Endothelial cell of umbilical vein (primary cell): ENCODE results near the gene PTN. TPM values are rescaled to one million over a fixed set of nuclear protein-coding genes. Genes with fewer than 3 reads are reported as not detected.
"Not testable (repeated sequence)": the region's sequence is repeated elsewhere in the genome, so short reads cannot be mapped to it uniquely, and the experiment has no call there.

Experiments
- BruUV-seq: library from RNA; stranded (reverse); fragments of 400-500 nt; replicated peaks from 2 replicates; lab custom pipeline; 2021; lab: Mats Ljungman, UMichigan
- CTCF ChIA-PET: fragments of 300-600, 350-600 bp; sonication (Branson Sonifier 250); formaldehyde crosslinking; loops from one replicate; lab custom pipeline; 2021; ENCODE audit warnings: antibody characterized with exemption, inconsistent platforms; lab: Charles Lee
- POLR2A ChIA-PET: fragments of 300-600, 350-600 bp; sonication (Branson Sonifier 250); formaldehyde crosslinking; loops from one replicate; lab custom pipeline; 2021; ENCODE audit warnings: antibody characterized with exemption, inconsistent platforms; lab: Charles Lee
- DNase-seq: peaks from one replicate; pipeline ENCODE4 v3.0.0-alpha.2; 2011; ENCODE audit warnings: low read depth, low spot score
- FAIRE-seq: peaks from 2 replicates; lab custom pipeline; 2011; peaks lifted over from hg19 to GRCh38; lab: Jason Lieb, UNC
- H2AFZ ChIP-seq: 2 replicates; pipeline ENCODE4 v1.6.0; 2012; ENCODE audit warnings: low read depth, low read length, control low read depth, inconsistent platforms
- H3K27ac ChIP-seq: 2 replicates; pipeline ENCODE4 v1.5.1; 2011; ENCODE audit warnings: low read depth, mild to moderate bottlenecking, control low read depth, low read length, moderate library complexity; ENCODE audit not compliant: insufficient read depth
- H3K27me3 ChIP-seq, 2 experiments: 2 replicates each; pipeline versions ENCODE4 v1.6.0 to v1.6.1; 2011; ENCODE audit warnings: low read length in 2 of 2, mixed read lengths in 1 of 2; ENCODE audit not compliant: control insufficient read depth in 2 of 2, insufficient read depth in 2 of 2
- H3K36me3 ChIP-seq, 2 experiments: 2 replicates in 1 of 2; 3 replicates in 1 of 2; pipeline ENCODE4 v1.5.1; 2011; ENCODE audit warnings: low read length in 2 of 2, mild to moderate bottlenecking in 1 of 2, moderate library complexity in 1 of 2; ENCODE audit not compliant: control insufficient read depth in 2 of 2, insufficient read depth in 2 of 2; ENCODE audit errors: extremely low read depth in 1 of 2
- H3K4me1 ChIP-seq: 3 replicates; pipeline ENCODE4 v1.5.1; 2011; ENCODE audit warnings: mild to moderate bottlenecking, low read length; ENCODE audit not compliant: control insufficient read depth, insufficient read depth; ENCODE audit errors: extremely low read depth
- H3K4me2 ChIP-seq: 2 replicates; pipeline ENCODE4 v1.6.1; 2011; ENCODE audit warnings: low read length, control low read depth, mixed read lengths; ENCODE audit not compliant: insufficient read depth
- H3K4me3 ChIP-seq, 3 experiments: fragments of 200-600 bp in 1 of 3; sonication (generic), shearing (Covaris generic) in 1 of 3; replicated peaks in 1 of 3; 2 replicates each; pipeline ENCODE4 v1.5.1; 2011 to 2016; ENCODE audit warnings: control low read depth in 3 of 3, low read length in 3 of 3, mild to moderate bottlenecking in 2 of 3, inconsistent platforms in 1 of 3, low read depth in 1 of 3, moderate library complexity in 1 of 3; ENCODE audit not compliant: insufficient read depth in 1 of 3
- H3K79me2 ChIP-seq: 2 replicates; pipeline ENCODE4 v1.6.0; 2012; ENCODE audit warnings: low read length, inconsistent platforms; ENCODE audit not compliant: control insufficient read depth, insufficient read depth
- H3K9ac ChIP-seq: replicated peaks from 2 replicates; pipeline ENCODE3; 2011; ENCODE audit warnings: low read length, control low read depth; ENCODE audit not compliant: insufficient read depth; ENCODE audit errors: extremely low read depth
- H3K9me1 ChIP-seq: replicated peaks from 3 replicates; pipeline ENCODE4 v1.6.0; 2011; ENCODE audit warnings: mild to moderate bottlenecking, low read length; ENCODE audit not compliant: control insufficient read depth, insufficient read depth; ENCODE audit errors: extremely low read depth
- H3K9me3 ChIP-seq: replicated peaks from 2 replicates; pipeline ENCODE4 v1.5.1; 2012; ENCODE audit warnings: low read length, inconsistent platforms; ENCODE audit not compliant: control insufficient read depth, insufficient read depth
- H4K20me1 ChIP-seq: replicated peaks from 2 replicates; pipeline ENCODE3; 2011; ENCODE audit warnings: mild to moderate bottlenecking, low read length; ENCODE audit not compliant: control insufficient read depth, insufficient read depth; ENCODE audit errors: extremely low read depth
- CTCF ChIP-seq, 2 donors: IDR thresholded peaks; 1 replicate in 1 of 2; 2 replicates in 1 of 2; pipeline ENCODE4 v1.5.1; 2011; ENCODE audit warnings: low read length in 2 of 2, mild to moderate bottlenecking in 2 of 2, moderate library complexity in 2 of 2, control low read depth in 1 of 2, inconsistent platforms in 1 of 2, low read depth in 1 of 2; ENCODE audit not compliant: insufficient read depth in 1 of 2; ENCODE audit errors: extremely low read depth in 1 of 2
- EZH2 ChIP-seq: IDR thresholded peaks from 2 replicates; pipeline ENCODE4 v1.6.1; 2012; ENCODE audit warnings: borderline replicate concordance, low read depth, mild to moderate bottlenecking, moderate library complexity, low read length, inconsistent platforms; ENCODE audit not compliant: severe bottlenecking
- FOS ChIP-seq: IDR thresholded peaks from 2 replicates; pipeline ENCODE4 v1.6.1; 2011; ENCODE audit warnings: mild to moderate bottlenecking, low read length, moderate library complexity, borderline replicate concordance; ENCODE audit not compliant: insufficient read depth
- GATA2 ChIP-seq: IDR thresholded peaks from 2 replicates; pipeline ENCODE4 v1.7.0; 2011; ENCODE audit warnings: low read depth, mild to moderate bottlenecking, moderate library complexity, mixed read lengths, low read length; ENCODE audit not compliant: insufficient read length, insufficient read depth
- JUN ChIP-seq: IDR thresholded peaks from 2 replicates; pipeline ENCODE4 v1.6.1; 2011; ENCODE audit warnings: borderline replicate concordance, low read depth; ENCODE audit not compliant: insufficient read length, insufficient read depth
- MAX ChIP-seq: IDR thresholded peaks from 2 replicates; pipeline ENCODE4 v1.6.1; 2011; ENCODE audit not compliant: insufficient read depth, insufficient read length
- MYC ChIP-seq: IDR thresholded peaks from one replicate; pipeline ENCODE4 v1.6.1; 2011; ENCODE audit warnings: mild to moderate bottlenecking, low read depth, low read length
- POLR2A ChIP-seq: IDR thresholded peaks from 2 replicates; pipeline ENCODE4 v1.6.1; 2012; ENCODE audit warnings: low read depth, mild to moderate bottlenecking, control low read depth, low read length
- POLR2AphosphoS5 ChIP-seq: IDR thresholded peaks from 2 replicates; pipeline ENCODE4 v1.6.1; 2012; ENCODE audit warnings: low read depth, mild to moderate bottlenecking, control low read depth, low read length, moderate library complexity; ENCODE audit not compliant: insufficient read depth
- dilution Hi-C: fragments of 300-500 bp; cut with MboI; formaldehyde crosslinking; loops from one replicate; pipeline ENCODE4 v1.15.0; 2019; ENCODE audit warnings: low sequenced_read_pairs; ENCODE audit not compliant: extremely low pct_ligation_motif_present
- intact Hi-C: fragments of 100-400 bp; cut with micrococcal nuclease; formaldehyde crosslinking; loops from one replicate; pipeline ENCODE4 v1.10.0; 2022
- polyA plus RNA-seq, 4 experiments: library from polyadenylated mRNA; depleted of rRNA in 3 of 4; stranded (reverse) in 3 of 4; unstranded in 1 of 4; fragments of >200 nt; gene quantifications; 2 replicates each; pipeline versions ENCODE4 v1.2.1 to v1.2.3, GENCODE V29; 2011 to 2012; ENCODE audit warnings: missing spikeins in 1 of 4
- total RNA-seq: library from RNA; stranded (reverse); gene quantifications from 2 replicates; pipeline ENCODE4 v1.2.3, GENCODE V29; 2021

PTN gene
- total and polyA plus RNA-seq, 2 donors (not counting 3 experiments of a cell fraction or from before 2014, with no cell fraction given) = 0.07 TPM; not detected in 1

- no peaks in the 10 kb centered on the region for H3K4me1 ChIP-seq
- no peak overlapping the region for H3K4me2 ChIP-seq
Observed at GRCh38 chr7:137266764-137267163, 76.8 kb downstream of the PTN start.

GRCh38 chr7:137265480-137265879, 78.1 kb downstream of the PTN start:
- H3K27ac ChIP-seq, H2AFZ ChIP-seq, H3K9me3 ChIP-seq, dilution Hi-C loops, H3K79me2 ChIP-seq, H3K9me1 ChIP-seq, DNase-seq, FAIRE-seq, H3K4me1 ChIP-seq, BruUV-seq, POLR2A ChIA-PET, H3K27me3 ChIP-seq, H3K4me2 ChIP-seq, H3K9ac ChIP-seq, H3K36me3 ChIP-seq, H3K4me3 ChIP-seq, intact Hi-C loops, H4K20me1 ChIP-seq: not testable (repeated sequence)
- CTCF ChIA-PET = interaction anchor here (1.2 kb wide), 1 partner anchor 36 kb away, joined by 4 read pairs; no protein-coding TSS in a partner anchor

More at GRCh38 chr7:137266764-137267163, 76.8 kb downstream of the PTN start:
- no peak for TF ChIP-seq CTCF (IDR thresholded peaks at IDR 0.05; ENCODE audit: extremely low read depth in 1 of 2, insufficient read depth in 1 of 2, low read depth in 1 of 2, low read length in 2 of 2)
- no peak for TF ChIP-seq MAX
- no peak for TF ChIP-seq JUN
- no peak for TF ChIP-seq EZH2
- TF ChIP-seq POLR2AphosphoS5 = no peak
- TF ChIP-seq GATA2 = no peak
- TF ChIP-seq FOS = no peak
- TF ChIP-seq MYC = no peak
- TF ChIP-seq POLR2A = no peak
- dilution Hi-C loops (no loop called here), intact Hi-C loops (no loop called here)
- no peaks in the 10 kb centered on the region for H3K36me3 ChIP-seq
- H3K27me3 ChIP-seq = no peaks in the 10 kb centered on the region
- ChIA-PET CTCF (no interaction called here), POLR2A (no interaction called here)
- DNase-seq = no peak
- no peaks in the 10 kb centered on the region for H4K20me1 ChIP-seq
- no peaks in the 10 kb centered on the region for H3K9me1 ChIP-seq
- BruUV-seq = no TSS peak
- no peak overlapping the region for H3K4me3 ChIP-seq
- no peak overlapping the region for H3K9ac ChIP-seq
- H3K79me2 ChIP-seq = no peaks in the 10 kb centered on the region
- FAIRE-seq = no peak
- peaks cover 2% of the 10 kb centered on the region for H3K9me3 ChIP-seq
- no peak overlapping the region for H2AFZ ChIP-seq
- no peak overlapping the region for H3K27ac ChIP-seq
